Nephron (organoid): ENCODE measurements around the gene NOCT.

Experiments
- H3K27ac Mint-ChIP-seq, 3 experiments: 2 replicates each; pipeline ENCODE4 v1.8.0; 2020; ENCODE audit warnings: mixed read lengths in 3 of 3, mild to moderate bottlenecking in 2 of 3, moderate library complexity in 1 of 3
- H3K27me3 Mint-ChIP-seq: 2 replicates; pipeline ENCODE4 v1.8.0; 2021; ENCODE audit warnings: low read depth, mild to moderate bottlenecking, moderate library complexity, mixed read lengths
- H3K36me3 Mint-ChIP-seq: 2 replicates; pipeline ENCODE4 v1.8.0; 2020; ENCODE audit warnings: low read depth, mixed read lengths
- H3K4me1 Mint-ChIP-seq: 2 replicates; pipeline ENCODE4 v1.8.0; 2020; ENCODE audit warnings: mixed read lengths
- H3K4me3 Mint-ChIP-seq, 3 experiments: 2 replicates each; pipeline ENCODE4 v1.8.0; 2020; ENCODE audit warnings: mild to moderate bottlenecking in 3 of 3, mixed read lengths in 3 of 3, moderate library complexity in 2 of 3
- H3K9me3 Mint-ChIP-seq: 2 replicates; pipeline ENCODE4 v1.8.0; 2020; ENCODE audit warnings: mixed read lengths
- TF ChIP-seq, protein P1 (sequence below), 3 experiments: fragments of 200-600 bp; sonication (generic); IDR thresholded peaks; one replicate each; pipeline ENCODE4 v1.5.0; 2021; ENCODE audit warnings: antibody characterized with exemption in 3 of 3; ENCODE audit not compliant: unreplicated experiment in 3 of 3

NOCT gene

DNA sequence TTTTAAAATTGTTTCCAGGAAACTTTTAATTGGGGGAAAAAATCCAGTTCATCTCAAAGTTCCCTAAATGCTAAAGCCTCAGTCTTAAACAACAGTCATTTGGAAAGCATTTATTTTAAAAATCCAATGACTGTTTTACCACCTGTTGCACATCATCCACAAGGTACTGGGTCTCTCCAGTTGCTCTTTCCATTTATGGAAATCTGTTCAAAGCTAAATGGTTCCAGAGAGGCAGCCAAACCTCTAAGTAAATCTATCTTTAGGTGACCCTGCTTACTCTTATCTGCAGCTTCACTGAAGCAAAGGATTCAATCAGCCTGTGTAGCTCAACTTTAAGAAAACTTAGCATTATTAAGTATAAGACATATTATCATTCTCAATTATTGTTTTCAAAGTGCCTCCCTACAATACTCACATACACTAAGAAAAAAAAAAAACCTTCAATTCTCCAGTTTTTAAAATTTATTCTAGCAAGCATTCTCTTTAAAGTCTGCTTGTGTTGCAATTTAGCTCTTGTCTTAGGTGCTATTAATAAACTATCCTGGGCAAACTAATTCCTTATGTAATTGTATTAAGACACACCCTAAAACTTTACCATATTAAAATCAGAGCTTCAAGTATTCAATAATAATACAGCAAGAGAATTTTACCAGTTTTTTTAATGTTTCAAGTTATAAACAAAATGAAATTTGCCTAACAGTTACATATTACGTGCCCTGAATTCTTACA lies 60.6 kb downstream of the NOCT start:
- H3K36me3 Mint-ChIP-seq: peaks cover 20% of the 10 kb centered on the region
- TF ChIP-seq, protein P1, sequence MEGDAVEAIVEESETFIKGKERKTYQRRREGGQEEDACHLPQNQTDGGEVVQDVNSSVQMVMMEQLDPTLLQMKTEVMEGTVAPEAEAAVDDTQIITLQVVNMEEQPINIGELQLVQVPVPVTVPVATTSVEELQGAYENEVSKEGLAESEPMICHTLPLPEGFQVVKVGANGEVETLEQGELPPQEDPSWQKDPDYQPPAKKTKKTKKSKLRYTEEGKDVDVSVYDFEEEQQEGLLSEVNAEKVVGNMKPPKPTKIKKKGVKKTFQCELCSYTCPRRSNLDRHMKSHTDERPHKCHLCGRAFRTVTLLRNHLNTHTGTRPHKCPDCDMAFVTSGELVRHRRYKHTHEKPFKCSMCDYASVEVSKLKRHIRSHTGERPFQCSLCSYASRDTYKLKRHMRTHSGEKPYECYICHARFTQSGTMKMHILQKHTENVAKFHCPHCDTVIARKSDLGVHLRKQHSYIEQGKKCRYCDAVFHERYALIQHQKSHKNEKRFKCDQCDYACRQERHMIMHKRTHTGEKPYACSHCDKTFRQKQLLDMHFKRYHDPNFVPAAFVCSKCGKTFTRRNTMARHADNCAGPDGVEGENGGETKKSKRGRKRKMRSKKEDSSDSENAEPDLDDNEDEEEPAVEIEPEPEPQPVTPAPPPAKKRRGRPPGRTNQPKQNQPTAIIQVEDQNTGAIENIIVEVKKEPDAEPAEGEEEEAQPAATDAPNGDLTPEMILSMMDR (IDR thresholded peaks at IDR 0.05; ENCODE audit: unreplicated experiment in 3 of 3): no peak
- H3K9me3 Mint-ChIP-seq: no peaks in the 10 kb centered on the region
- peak overlapping the region in 2 of 3 experiments; percentile 46 to 50 for H3K27ac Mint-ChIP-seq
- no peak overlapping the region for H3K4me3 Mint-ChIP-seq
- no peaks in the 10 kb centered on the region for H3K27me3 Mint-ChIP-seq
- H3K4me1 Mint-ChIP-seq: peaks cover 14% of the 10 kb centered on the region

DNA sequence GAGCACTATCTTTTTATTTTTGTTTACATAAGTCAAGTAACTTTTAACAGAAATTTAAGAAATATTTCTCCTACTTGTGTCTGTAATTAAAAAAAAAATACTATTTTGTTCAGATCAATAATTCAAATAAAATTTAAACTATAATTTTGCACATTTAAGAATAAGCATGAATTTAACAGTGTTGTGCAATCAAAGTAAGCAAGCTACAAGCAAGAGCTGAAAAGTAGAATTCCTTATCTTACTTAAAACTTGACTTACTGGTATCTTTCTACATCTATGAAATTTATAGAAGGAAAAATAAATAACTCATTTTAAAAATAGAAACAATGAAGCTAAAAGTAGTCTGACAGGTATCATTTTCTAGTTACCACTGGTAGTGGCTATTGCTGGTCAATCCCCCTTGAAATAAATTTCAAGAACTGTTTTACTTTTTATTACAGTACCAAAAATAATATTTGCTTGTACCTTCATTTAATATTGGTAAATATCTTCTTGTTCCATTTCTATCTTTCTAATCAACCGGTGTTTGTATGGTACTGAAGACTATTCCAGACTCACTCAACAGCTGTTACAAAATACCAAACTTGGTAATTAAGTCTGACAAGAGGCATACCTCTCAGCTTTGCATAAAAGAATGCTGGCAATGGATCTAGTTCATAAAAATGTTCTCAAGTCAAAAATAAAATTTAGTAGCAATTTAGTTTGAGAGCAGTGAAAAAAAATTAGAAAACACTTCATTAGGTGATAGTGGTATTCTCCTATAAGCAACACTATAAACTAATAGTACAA lies 62.2 kb downstream of the NOCT start:
- Mint-ChIP-seq H3K4me1 (peaks cover 30% of the 10 kb centered on the region), H3K27ac (peak overlapping the region; percentile 18 to 57 (median 47)), H3K9me3 (no peaks in the 10 kb centered on the region), H3K36me3 (peaks cover 7% of the 10 kb centered on the region), H3K4me3 (peak overlapping the region in 1 of 3 experiments; percentile 50), H3K27me3 (no peaks in the 10 kb centered on the region)
- TF ChIP-seq, protein P1 (IDR thresholded peaks at IDR 0.05; ENCODE audit: unreplicated experiment in 3 of 3): no peak

DNA sequence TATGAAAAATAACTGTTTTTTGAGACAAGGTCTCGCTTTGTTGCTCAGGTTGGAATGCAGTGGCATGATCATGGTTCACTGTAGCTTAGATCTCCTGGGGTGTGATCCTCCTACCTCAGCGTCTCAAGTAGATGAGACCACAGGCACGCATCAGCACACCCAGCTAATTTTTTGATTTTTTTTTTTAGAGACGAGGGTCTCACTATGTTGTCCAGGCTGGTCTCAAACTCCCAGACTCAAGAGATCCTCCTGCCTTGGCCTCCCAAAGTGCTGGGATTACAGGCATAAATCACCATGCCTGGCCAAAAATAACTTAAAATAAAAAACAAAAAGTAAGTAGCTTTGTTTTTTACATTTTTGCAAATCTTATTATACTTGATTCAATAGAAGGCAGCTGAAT lies 63.3 kb downstream of the NOCT start:
- peaks cover 33% of the 10 kb centered on the region for H3K4me1 Mint-ChIP-seq
- H3K27ac Mint-ChIP-seq: no peak overlapping the region
- H3K9me3 Mint-ChIP-seq: no peaks in the 10 kb centered on the region
- TF ChIP-seq, protein P1 (IDR thresholded peaks at IDR 0.05; ENCODE audit: unreplicated experiment in 3 of 3): no peak
- H3K27me3 Mint-ChIP-seq: no peaks in the 10 kb centered on the region
- no peak overlapping the region for H3K4me3 Mint-ChIP-seq
- peaks cover 4% of the 10 kb centered on the region for H3K36me3 Mint-ChIP-seq

DNA sequence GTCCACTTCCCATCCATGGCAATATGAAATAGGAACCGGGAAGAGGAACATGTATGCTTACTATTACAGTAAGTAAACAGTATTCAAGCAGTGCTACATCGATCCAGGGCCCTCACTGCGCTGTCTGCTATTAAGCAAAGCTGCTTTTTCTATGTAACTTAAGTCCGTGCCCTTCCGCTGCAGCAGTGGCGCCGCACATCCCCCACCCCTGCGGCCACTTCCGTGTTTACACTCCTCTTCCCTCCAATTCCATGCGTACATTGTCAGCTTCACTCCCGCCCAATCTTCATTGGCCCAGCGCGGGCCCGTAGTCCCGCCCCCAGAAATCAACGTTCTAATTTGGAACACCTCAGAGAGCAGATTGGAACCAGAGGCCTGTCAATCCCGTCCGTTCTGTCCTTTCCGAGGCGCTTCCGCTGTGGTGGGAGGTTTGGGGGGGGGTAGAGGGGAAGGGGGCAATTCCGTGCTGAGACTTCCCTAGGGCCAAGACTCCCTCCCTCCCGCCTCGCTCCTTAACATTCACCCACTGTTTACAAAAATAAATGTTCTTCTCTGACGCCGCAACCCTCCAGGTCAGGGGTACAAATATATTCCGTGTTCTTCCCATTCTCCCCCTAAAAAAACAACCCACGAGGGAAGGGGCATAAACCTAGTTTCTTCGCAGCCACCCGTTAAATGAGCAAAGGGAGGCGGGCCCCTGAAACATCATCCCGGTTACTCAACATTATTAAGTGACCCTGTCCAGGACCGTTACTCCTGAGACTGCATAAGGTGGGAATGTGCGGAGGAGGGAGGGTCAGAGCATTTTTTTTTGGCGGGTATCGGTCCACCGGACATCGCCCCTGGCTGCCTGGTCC lies 67.4 kb downstream of the NOCT start:
- H3K4me1 Mint-ChIP-seq: peaks cover 36% of the 10 kb centered on the region
- no peaks in the 10 kb centered on the region for H3K27me3 Mint-ChIP-seq
- TF ChIP-seq, protein P1 (IDR thresholded peaks at IDR 0.05; ENCODE audit: unreplicated experiment in 3 of 3): peak in 1 of 3 experiments; percentile 5
- H3K4me3 Mint-ChIP-seq: peak overlapping the region; percentile 87 to 89 (median 87)
- no peaks in the 10 kb centered on the region for H3K36me3 Mint-ChIP-seq
- peak overlapping the region; percentile 78 to 100 (median 97) for H3K27ac Mint-ChIP-seq
- no peaks in the 10 kb centered on the region for H3K9me3 Mint-ChIP-seq

DNA sequence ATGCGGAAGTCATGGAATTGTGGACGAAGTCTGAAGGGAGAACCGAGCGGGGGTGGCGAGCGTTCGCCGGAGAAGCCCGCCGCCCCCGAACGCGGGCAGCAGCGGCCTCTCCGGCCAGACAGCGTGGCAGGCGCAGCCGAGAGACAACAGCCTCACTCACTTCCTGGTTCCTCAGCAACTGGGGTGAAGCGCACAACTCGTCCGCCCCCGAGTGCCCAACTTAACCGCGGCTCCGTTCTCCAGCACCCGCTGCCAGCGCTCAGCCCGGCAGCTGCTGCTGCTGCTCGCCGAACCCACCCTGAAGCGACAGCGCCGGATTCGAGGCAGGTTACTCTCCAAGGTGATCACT lies 68.0 kb downstream of the NOCT start:
- Mint-ChIP-seq H3K4me1 (peaks cover 33% of the 10 kb centered on the region), H3K27ac (peak overlapping the region; percentile 78 to 100 (median 97)), H3K4me3 (peak overlapping the region; percentile 87 to 89 (median 87)), H3K27me3 (no peaks in the 10 kb centered on the region), H3K36me3 (no peaks in the 10 kb centered on the region), H3K9me3 (no peaks in the 10 kb centered on the region)
- TF ChIP-seq, protein P1 (IDR thresholded peaks at IDR 0.05; ENCODE audit: unreplicated experiment in 3 of 3): no peak
